IMR-90 (cell line): ENCODE measurements around the gene PPP5C. TPM values are rescaled to one million over a fixed set of nuclear protein-coding genes. Genes with fewer than 3 reads are reported as not detected.

Source experiments
- ATAC-seq: fragments of 200-7000 bp; cut with Tn5 transposase; 2 replicates; pipeline ENCODE4 v1.9.1; 2020; ENCODE audit warnings: low read depth, mild to moderate bottlenecking, moderate library complexity
- BruUV-seq: library from RNA; stranded (reverse); fragments of 400-500 nt; replicated peaks from 2 replicates; lab custom pipeline; 2021; lab: Mats Ljungman, UMichigan
- CTCF ChIA-PET: fragments of 300-600 bp; formaldehyde crosslinking; extraction: SDS; loops from one replicate; lab custom pipeline; 2021; ENCODE audit warnings: antibody characterized with exemption; lab: Yijun Ruan, JAX
- POLR2A ChIA-PET: fragments of 300-600 bp; sonication (Branson Sonifier 250); formaldehyde crosslinking; loops from one replicate; lab custom pipeline; 2022; ENCODE audit warnings: antibody characterized with exemption; ENCODE audit not compliant: unreplicated experiment; lab: Charles Lee
- DNase-seq: peaks from one replicate; pipeline ENCODE4 v3.0.0; 2013
- H2AFZ ChIP-seq: replicated peaks from 2 replicates; pipeline ENCODE3; 2013; ENCODE audit warnings: low read length, mild to moderate bottlenecking; ENCODE audit not compliant: poor library complexity
- H2AK5ac ChIP-seq: 2 replicates; pipeline ENCODE4 v1.6.1; 2013; ENCODE audit warnings: low read depth, low read length, inconsistent platforms
- H2AK9ac ChIP-seq: replicated peaks from 2 replicates; pipeline ENCODE3; 2013; ENCODE audit warnings: mild to moderate bottlenecking, low read depth, low read length, moderate library complexity; ENCODE audit not compliant: poor library complexity
- H2BK120ac ChIP-seq: 2 replicates; pipeline ENCODE4 v1.6.1; 2013; ENCODE audit warnings: low read depth, low read length, inconsistent platforms
- H2BK15ac ChIP-seq: 3 replicates; pipeline ENCODE4 v1.6.1; 2013; ENCODE audit warnings: low read depth, low read length, inconsistent platforms
- H2BK20ac ChIP-seq: 2 replicates; pipeline ENCODE4 v1.6.1; 2013; ENCODE audit warnings: low read depth, mild to moderate bottlenecking, inconsistent platforms, low read length, moderate library complexity
- H2BK5ac ChIP-seq: 2 replicates; pipeline ENCODE4 v1.6.1; 2013; ENCODE audit warnings: mild to moderate bottlenecking, low read depth, low read length, inconsistent platforms; ENCODE audit not compliant: poor library complexity, severe bottlenecking
- H3K14ac ChIP-seq: replicated peaks from 2 replicates; pipeline ENCODE4 v1.6.1; 2013; ENCODE audit warnings: low read depth, low read length, inconsistent platforms
- H3K18ac ChIP-seq: 2 replicates; pipeline ENCODE4 v1.6.1; 2013; ENCODE audit warnings: low read depth, low read length, control low read depth
- H3K23ac ChIP-seq: 2 replicates; pipeline ENCODE4 v1.6.1; 2013; ENCODE audit warnings: low read depth, low read length, inconsistent platforms
- H3K27ac ChIP-seq: 2 replicates; pipeline ENCODE4 v1.5.1; 2013; ENCODE audit warnings: mild to moderate bottlenecking, control low read depth, low read length; ENCODE audit not compliant: insufficient read depth
- H3K27me3 ChIP-seq: 2 replicates; pipeline ENCODE4 v1.6.1; 2013; ENCODE audit warnings: low read length; ENCODE audit not compliant: control insufficient read depth, insufficient read depth
- H3K36me3 ChIP-seq: 2 replicates; pipeline ENCODE4 v1.6.1; 2013; ENCODE audit warnings: low read length, mixed read lengths; ENCODE audit not compliant: control insufficient read depth, insufficient read depth
- H3K4ac ChIP-seq: 2 replicates; pipeline ENCODE4 v1.6.1; 2013; ENCODE audit warnings: low read depth, low read length, inconsistent platforms
- H3K4me1 ChIP-seq: 2 replicates; pipeline ENCODE4 v1.6.1; 2013; ENCODE audit warnings: low read length, mixed read lengths; ENCODE audit not compliant: control insufficient read depth, insufficient read depth
- H3K4me2 ChIP-seq: 2 replicates; pipeline ENCODE4 v1.6.1; 2013; ENCODE audit warnings: low read depth, mild to moderate bottlenecking, control low read depth, low read length, moderate library complexity
- H3K4me3 ChIP-seq: 2 replicates; pipeline ENCODE4 v1.5.1; 2013; ENCODE audit warnings: low read depth, mild to moderate bottlenecking, control low read depth, low read length, moderate library complexity; ENCODE audit not compliant: insufficient read depth
- H3K56ac ChIP-seq: 2 replicates; pipeline ENCODE4 v1.6.1; 2013; ENCODE audit warnings: low read length, inconsistent platforms; ENCODE audit not compliant: insufficient read depth; ENCODE audit errors: extremely low read depth
- H3K79me1 ChIP-seq, 2 experiments: 2 replicates each; pipeline ENCODE4 v1.6.1; 2013; ENCODE audit warnings: low read length in 2 of 2, inconsistent platforms in 1 of 2, low read depth in 1 of 2
- H3K9ac ChIP-seq: 2 replicates; pipeline ENCODE4 v1.6.1; 2013; ENCODE audit warnings: low read depth, low read length, control low read depth
- H3K9me1 ChIP-seq: 2 replicates; pipeline ENCODE4 v1.6.1; 2013; ENCODE audit warnings: low read length, inconsistent platforms; ENCODE audit not compliant: insufficient read depth
- H3K9me3 ChIP-seq: 2 replicates; pipeline ENCODE4 v1.6.1; 2013; ENCODE audit warnings: low read length; ENCODE audit not compliant: control insufficient read depth, insufficient read depth
- H4K20me1 ChIP-seq: 2 replicates; pipeline ENCODE4 v1.6.1; 2013; ENCODE audit warnings: low read length, inconsistent platforms; ENCODE audit not compliant: insufficient read depth
- H4K5ac ChIP-seq: 2 replicates; pipeline ENCODE4 v1.6.1; 2013; ENCODE audit warnings: mild to moderate bottlenecking, low read depth, low read length, control low read depth
- H4K8ac ChIP-seq, 2 experiments: 2 replicates each; pipeline ENCODE4 v1.6.1; 2013; ENCODE audit warnings: low read depth in 2 of 2, low read length in 2 of 2, control low read depth in 1 of 2, inconsistent platforms in 1 of 2
- H4K91ac ChIP-seq: 2 replicates; pipeline ENCODE4 v1.6.1; 2013; ENCODE audit warnings: low read depth, low read length, inconsistent platforms; ENCODE audit not compliant: insufficient read depth
- ELK1 ChIP-seq: fragments of 150-350 bp; IDR thresholded peaks from 2 replicates; pipeline ENCODE4 v1.6.1; 2016; ENCODE audit warnings: low read depth, mild to moderate bottlenecking, low read length, moderate library complexity, borderline replicate concordance
- MXI1 ChIP-seq: IDR thresholded peaks from 2 replicates; pipeline ENCODE4 v1.6.1; 2012; ENCODE audit warnings: low read depth, mild to moderate bottlenecking, low read length, moderate library complexity, borderline replicate concordance
- POLR2A ChIP-seq: IDR thresholded peaks from 2 replicates; pipeline ENCODE4 v1.6.1; 2012; ENCODE audit warnings: mild to moderate bottlenecking, low read depth, low read length
- RFX5 ChIP-seq: IDR thresholded peaks from 2 replicates; pipeline ENCODE4 v1.8.0; 2012; ENCODE audit warnings: low read depth, mild to moderate bottlenecking, low read length, moderate library complexity
- WGBS, 2 experiments: methylation state at CpG; one replicate each; pipeline versions ENCODE4 v1.1.5 to v1.1.7; 2013; ENCODE audit warnings: missing lambda C conversion rate in 2 of 2; ENCODE audit not compliant: insufficient read length in 1 of 2; ENCODE audit errors: extremely low coverage in 2 of 2; 5-methylcytosine and 5-hydroxymethylcytosine counted together
- dilution Hi-C: fragments of 300-500 bp; cut with HindIII; formaldehyde crosslinking; loops from one replicate; pipeline ENCODE4 v1.14.3; 2018; ENCODE audit warnings: low sequenced_read_pairs; ENCODE audit not compliant: unreplicated experiment
- in situ Hi-C: fragments of 300-500 bp; cut with MboI; formaldehyde crosslinking; loops from 3 replicates; pipeline ENCODE4 v1.14.3; 2019; ENCODE audit warnings: low sequenced_read_pairs, inconsistent platforms, mixed read lengths
- intact Hi-C: fragments of 100-400 bp; cut with micrococcal nuclease; formaldehyde crosslinking; loops from 2 replicates; pipeline ENCODE4 v1.10.0; 2022
- polyA plus RNA-seq, 3 experiments: library from polyadenylated mRNA; depleted of rRNA; stranded (reverse); fragments of >200 nt; gene quantifications; 2 replicates each; pipeline ENCODE4 v1.2.3, GENCODE V29; 2012; ENCODE audit warnings: low replicate concordance in 1 of 3
- total RNA-seq: library from RNA; depleted of rRNA; stranded (reverse); fragments of >200 nt; gene quantifications from 2 replicates; pipeline ENCODE4 v1.2.3, GENCODE V29; 2012

Gene PPP5C
- total and polyA plus RNA-seq, 2 of the 4 experiments (the other 2 are of a cell fraction), result 80.5 to 128 TPM

- CTCF ChIA-PET, result no interaction called here
- in situ Hi-C loops, result no loop called here
- H3K9me3 ChIP-seq, result peaks cover 9% of the 10 kb centered on the region
These were observed 40.4 kb upstream of the PPP5C start for GRCh38 chr19:46306501-46306900.

More at GRCh38 chr19:46306501-46306900, 40.4 kb upstream of the PPP5C start:
- no peak overlapping the region for H2AK5ac ChIP-seq
- no peak overlapping the region for H4K91ac ChIP-seq
- no peak overlapping the region for H2BK20ac ChIP-seq
- no peak overlapping the region for H3K9ac ChIP-seq
- no peaks in the 10 kb centered on the region for H4K20me1 ChIP-seq
- no peak overlapping the region for H2AFZ ChIP-seq
- no peak overlapping the region for H4K5ac ChIP-seq
- no peak overlapping the region for H2AK9ac ChIP-seq
- no peaks in the 10 kb centered on the region for H3K79me1 ChIP-seq
- BruUV-seq, result no TSS peak
- WGBS, 2 experiments, result 60% methylated on average over 1 of the region's 3 CpGs; no CpG with 5 or more reads in 1 of the 2 experiments
- no peak overlapping the region for H4K8ac ChIP-seq
- no peaks in the 10 kb centered on the region for H3K4me1 ChIP-seq
- no peak overlapping the region for H2BK5ac ChIP-seq
- no peak for DNase-seq
- H3K56ac ChIP-seq, result no peak overlapping the region
- H2BK120ac ChIP-seq, result no peak overlapping the region
- intact Hi-C loops, result no loop called here
- H3K18ac ChIP-seq, result no peak overlapping the region
- H2BK15ac ChIP-seq, result no peak overlapping the region
- POLR2A ChIA-PET, result no interaction called here
- no peak overlapping the region for H3K4ac ChIP-seq
- H3K27ac ChIP-seq, result no peak overlapping the region
- H3K4me2 ChIP-seq, result no peak overlapping the region
- dilution Hi-C loops, result no loop called here
- no peak overlapping the region for H3K14ac ChIP-seq
- H3K9me1 ChIP-seq, result no peaks in the 10 kb centered on the region
- no peak overlapping the region for H3K23ac ChIP-seq
- no peak overlapping the region for H3K4me3 ChIP-seq
- no peak for ATAC-seq
- H3K27me3 ChIP-seq, result peaks cover 5% of the 10 kb centered on the region
- TF ChIP-seq RFX5 (no peak), ELK1 (no peak), MXI1 (no peak), POLR2A (no peak)
- H3K36me3 ChIP-seq, result no peaks in the 10 kb centered on the region
